AG08395 (cell line): Measurements from ENCODE around the gene RBFOX2.
"Not testable (repeated sequence)": the region's sequence is repeated elsewhere in the genome, so short reads cannot be mapped to it uniquely, and the experiment has no call there.

Experiments
- DNase-seq: peaks from one replicate; pipeline ENCODE4 v3.0.0; 2012; ENCODE audit warnings: mixed read lengths, low spot score

RBFOX2 gene, protein sequence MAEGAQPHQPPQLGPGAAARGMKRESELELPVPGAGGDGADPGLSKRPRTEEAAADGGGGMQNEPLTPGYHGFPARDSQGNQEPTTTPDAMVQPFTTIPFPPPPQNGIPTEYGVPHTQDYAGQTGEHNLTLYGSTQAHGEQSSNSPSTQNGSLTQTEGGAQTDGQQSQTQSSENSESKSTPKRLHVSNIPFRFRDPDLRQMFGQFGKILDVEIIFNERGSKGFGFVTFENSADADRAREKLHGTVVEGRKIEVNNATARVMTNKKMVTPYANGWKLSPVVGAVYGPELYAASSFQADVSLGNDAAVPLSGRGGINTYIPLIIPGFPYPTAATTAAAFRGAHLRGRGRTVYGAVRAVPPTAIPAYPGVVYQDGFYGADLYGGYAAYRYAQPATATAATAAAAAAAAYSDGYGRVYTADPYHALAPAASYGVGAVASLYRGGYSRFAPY

DNA sequence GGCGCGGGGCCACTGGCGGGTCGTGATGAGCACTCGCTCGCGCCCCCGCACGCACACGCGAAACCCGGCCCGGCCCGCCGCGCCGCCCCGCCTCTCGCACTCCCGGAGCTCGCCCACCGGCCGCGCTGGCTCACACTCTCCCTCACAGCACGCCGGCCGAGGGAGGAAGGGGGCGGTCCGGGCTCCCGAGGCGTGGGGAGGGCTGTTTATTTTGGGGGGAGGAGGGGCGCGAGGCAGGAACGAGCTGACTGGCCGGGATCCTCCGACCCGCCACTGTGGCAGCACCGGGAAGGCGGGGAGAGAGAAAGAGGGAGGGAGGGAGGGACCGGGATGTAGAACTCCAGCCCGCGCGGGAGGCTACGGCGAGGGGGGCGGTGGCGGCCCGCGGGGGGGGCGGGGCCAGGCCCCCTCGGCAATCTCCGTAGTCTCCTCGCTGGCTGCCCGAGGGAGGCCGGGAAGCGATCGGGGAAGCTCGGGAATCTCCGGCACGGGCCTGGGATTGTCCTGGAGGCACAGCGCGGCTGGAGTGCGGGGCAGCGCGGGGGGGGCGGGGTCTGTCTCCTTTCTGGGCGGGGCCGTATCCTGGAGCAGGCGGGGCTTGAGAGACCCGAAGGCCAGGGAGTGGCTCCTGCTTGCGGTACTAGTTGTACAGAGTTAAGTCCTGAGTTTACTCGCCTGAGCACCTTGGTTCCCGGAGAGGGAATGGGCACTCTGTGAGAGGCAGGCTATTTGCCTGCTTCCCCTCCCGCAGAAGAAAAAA is at the start of gene RBFOX2:
Gene RBFOX2, minus strand, starts transcription at position 179 of the 760 bp plus-strand sequence. CDS start 399 bp downstream, outside the sequence.
- DNase-seq, result peak; percentile 99

DNA sequence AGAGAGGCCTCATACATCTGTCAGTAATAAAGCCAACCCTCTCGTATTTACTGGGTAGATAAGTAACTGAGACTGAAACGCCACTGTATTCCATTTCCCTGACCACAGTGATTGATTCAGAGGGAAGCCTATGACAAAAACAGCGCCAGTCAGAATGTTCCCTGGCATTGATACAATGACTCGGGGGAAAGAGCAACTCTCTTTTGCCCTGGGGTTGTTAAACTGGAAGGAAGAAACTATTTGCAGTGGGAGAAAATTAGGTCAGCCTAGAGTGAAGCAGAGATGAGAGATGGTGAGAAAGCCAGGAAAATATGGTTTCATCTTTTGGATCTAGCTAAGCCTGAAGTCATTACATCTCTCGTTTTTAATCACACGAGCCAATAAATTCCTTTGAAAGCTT is 48.6 kb upstream of the RBFOX2 start:
- DNase-seq, result peak; percentile 61

DNA sequence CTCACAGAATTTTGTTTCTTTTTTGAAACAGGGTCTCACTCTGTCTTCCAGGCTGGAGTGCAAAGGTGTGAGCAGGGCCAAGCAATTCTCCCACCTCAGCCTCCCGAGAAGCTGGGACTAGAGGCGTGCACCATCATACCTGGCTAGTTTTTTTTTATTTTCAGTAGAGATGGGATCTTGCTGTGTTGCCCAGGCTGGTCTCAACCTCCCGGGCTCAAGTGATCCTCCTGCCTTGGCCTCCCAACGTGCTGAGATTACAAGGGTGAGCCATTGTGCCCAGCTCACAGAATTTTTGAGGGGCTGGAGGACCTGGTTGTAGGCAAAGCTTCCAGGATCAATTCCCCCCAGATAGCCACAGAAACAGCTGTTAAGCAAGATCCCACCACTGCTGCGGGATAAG is 47.1 kb upstream of the RBFOX2 start:
- DNase-seq, result no peak

DNA sequence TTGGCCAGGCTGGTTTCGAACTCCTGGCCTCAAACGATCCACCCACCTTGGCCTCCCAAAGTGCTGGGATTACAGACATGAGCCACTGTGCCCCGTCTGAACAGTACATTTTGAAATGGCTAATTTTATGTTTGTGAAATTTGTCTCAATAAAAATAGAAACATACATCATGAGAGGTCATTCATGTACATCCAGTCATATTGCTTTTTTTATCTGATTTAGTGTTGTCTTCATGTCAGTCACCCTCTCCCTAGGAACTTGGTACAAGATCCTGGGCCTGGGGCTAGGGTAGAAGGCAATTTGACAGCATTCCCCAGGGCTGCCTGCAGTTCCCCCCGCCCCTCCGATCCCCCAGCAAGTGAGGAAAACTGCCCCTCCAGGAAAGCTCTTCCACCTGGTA is 46.6 kb upstream of the RBFOX2 start:
- DNase-seq, result no peak

DNA sequence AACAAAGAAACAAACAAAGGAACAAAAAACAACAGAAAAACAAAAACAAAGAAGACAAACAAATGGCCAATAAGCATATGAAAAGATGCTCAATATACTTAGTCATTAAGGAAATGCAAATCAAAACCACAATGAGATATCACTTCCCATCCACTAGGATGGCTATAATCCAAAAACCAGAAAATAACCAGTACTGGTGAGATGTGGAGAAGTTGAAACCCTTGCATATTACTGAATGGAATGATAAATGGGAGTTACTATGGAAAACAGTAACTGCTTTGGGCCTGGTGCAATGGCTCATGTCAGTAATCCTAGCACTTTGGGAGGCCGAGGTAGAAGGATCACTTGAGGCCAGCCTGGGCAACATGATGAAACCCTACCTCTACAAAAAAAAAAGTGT is 44.9 kb upstream of the RBFOX2 start:
- peak; percentile 21 for DNase-seq

DNA sequence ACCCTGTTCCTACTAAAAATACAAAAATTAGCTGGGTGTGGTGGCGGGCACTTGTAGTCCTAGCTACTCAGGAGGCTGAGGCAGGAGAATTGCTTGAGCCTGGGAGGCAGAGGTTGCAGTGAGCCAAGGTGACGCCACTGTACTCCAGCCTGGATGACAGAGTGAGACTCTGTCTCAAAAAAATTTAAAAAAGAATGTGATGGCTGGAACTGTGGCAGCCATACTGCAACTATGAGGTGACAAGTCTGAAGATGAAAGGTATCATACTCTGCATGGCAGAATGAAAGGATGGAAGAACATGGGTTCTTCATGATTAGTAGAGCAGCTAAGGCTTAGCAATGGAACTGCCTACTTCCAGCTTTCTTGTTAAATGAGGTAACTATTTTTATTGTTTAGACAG is 42.0 kb upstream of the RBFOX2 start:
- not testable (repeated sequence) for DNase-seq

DNA sequence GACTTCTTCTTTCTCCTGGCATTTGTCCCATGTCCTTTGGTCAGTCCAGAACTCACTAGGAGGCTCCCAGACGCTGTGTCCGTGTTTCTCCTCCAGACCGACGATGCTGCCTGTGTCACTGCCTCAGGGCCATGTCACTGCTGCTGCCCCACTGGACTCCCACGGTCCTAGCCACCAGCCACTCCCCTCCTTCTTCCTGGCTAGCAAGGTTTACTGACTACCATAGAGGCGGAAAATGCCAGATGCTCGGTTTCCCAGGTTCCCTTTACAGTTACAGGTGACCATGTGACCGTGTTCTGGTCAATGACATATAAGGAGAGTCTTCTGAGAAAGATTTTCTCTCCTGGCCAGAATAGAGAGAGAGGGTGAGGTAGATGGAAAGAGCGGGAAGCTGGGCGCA is 40.7 kb upstream of the RBFOX2 start:
- DNase-seq, result no peak

DNA sequence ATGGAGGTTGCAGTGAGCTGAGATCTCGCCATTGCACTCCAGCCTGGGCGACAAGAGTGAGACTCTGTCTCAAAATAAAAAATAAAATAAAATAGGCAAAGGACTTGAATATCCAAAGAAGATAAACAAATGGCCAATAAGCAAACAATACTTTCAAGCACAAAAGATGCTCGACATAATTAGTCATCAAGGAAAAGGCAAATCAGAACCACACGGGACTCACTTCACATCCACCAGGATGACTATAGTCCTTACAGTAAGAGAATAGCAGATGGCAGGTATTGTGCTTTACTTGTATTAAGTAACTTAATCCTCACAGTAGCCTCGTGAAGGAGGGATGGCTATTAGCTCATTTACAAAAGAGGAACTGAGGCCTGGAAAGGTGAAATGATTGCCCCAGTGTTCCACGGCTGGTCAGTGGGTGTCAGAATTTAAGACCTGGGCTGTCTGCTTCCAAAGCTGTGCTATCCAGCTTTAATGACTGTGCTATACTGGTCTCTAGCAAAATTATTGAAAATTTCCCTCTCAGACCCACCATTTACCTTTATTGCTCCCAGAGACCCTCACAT is 40.2 kb upstream of the RBFOX2 start:
- DNase-seq, result no peak

DNA sequence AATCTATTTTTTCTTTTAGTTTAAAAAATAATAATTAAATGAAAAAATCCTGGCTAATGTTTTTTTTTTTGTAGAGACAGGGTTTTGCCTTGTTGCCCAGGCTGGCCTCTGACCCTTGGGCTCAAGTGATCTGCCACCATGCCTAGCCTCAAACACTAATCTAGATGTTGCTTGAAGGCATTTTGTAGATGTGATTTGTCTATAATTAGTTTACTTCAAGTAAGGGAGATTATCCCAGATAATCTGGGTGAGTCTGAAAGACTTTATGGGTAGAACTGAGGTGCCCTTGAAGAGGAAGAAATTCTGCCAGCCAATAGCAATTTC is 38.6 kb upstream of the RBFOX2 start:
- DNase-seq, result no peak

DNA sequence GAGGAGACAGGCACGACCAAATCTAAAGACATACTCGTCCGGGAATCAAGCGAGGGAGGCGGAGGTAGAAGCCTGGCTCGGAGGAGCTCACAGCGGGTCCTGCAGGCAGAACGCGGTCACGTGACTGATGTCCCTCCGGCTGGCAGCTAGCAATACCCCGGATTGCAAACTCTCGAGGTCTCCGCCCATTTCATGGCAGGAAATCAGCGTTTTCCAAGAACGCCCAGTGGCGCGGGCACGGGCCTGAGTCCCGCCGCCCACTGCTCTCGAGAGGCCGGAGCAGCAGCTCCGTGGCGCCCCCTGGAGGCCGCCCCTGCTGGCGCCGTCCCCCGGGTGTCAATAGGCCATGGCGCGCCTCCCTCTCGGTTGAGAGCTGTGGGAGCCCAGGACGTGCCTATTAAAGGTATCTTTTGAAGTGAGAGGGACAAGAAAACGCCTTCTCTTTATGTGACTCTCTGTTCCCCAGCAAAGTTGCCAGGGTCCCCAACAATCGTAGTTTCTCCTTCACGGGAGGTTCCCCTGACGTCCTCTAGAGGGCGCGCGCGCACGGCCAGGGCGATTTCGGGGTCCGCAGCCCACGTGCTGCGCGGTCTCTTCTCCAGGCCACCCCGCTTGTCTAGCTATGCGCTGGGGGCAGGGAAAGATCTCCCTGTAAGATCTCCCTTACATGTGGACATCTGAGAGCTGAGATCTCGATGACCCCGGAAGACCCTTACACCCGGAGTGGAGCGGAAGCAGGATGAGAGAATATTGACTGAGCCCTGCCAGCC is 37.3 kb upstream of the RBFOX2 start:
- peak; percentile 97 for DNase-seq

DNA sequence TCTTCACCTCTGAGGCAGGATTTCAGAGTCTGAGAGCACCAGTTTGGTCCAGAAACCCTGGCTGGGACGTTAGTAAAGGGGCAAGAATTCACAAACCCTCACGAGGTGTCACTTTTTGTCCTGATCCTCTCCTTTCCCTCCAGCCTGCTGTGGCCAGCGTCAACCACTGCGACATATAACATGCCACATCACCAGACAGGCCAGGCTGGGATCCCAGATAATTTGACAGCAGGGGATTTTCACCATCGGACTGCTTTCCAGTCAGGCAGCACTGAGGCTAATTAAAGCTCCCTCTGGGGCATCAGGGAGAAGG is 36.8 kb upstream of the RBFOX2 start:
- no peak for DNase-seq

DNA sequence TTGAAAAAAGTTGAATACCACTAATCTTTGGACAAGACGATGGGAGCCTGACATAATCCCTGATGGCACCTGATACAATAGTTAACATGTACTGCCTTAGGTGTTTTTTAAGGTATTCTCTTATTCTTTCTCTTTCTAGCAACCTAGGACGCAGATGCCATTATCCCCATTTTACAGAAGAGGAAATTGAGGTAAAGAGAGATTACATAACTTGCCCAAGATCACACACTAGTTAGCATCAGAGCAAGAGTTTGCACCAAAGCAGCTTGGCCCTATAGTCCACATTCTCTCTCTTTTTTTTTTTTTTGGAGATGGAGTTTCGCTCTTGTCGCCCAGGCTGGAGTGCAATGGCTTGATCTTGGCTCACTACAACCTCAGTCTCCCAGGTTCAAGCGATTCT is 35.7 kb upstream of the RBFOX2 start:
- DNase-seq, result no peak

DNA sequence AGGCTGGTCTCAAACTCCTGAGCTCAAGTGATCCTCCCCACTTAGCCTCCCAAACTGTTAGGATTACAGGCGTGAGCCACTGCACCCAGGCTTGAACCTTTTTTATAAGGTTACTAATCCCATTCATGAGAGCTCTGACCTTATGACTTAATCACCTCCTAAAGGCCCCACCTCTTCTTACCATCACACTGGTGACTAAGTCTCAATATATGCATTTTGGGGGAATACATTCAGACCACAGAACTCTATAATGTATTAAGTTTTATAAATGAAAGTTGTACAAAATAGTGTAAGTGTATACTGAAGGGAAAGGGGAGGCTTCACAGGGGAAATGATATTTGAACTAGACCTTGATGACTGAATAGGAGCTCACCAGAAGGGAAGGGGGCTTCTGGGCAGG is 28.4 kb upstream of the RBFOX2 start:
- no peak for DNase-seq

DNA sequence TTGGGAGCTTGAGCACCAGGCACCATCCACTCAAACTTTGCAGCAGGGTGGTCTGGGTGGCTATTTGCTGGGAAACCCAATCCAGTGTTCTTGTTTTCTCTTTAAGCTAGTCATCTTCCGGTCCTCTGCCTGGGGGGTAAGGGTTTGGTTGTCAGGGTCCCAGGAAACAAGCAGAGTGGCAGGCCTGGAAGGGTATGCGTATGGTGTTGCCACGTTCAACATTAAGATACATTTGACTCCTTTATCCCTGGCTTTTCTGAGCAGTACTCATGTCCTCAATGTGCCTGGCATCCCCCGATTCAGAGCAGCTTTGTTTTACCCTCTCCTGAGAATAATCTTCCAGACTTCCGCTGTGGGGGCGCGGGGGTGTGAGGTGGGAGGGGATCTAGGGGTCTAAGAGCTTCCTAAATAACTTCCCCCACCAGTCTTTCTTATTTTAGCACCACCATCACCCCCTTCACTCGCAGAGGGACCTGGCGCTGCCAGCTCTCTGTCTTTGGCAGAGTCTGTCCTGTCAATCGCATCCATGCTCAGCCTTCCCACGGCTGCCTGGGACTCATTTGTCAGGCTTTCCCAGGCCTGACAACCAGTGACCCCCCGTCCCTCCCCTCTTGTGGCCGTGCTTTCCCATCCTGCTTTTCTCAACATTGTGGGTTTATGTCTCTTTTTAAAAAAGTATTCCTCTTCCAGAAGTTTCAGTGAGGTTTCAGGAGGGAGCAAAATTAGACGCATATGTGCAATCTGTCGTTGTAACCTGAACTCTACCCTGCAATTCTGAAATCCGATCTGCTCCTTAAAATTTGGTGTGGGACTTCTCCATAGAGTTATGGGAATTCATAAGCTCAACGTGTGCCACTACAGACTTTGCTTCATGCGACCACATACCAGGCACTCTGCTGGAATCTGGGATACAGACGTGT is 27.0 kb upstream of the RBFOX2 start:
- DNase-seq, result peak; percentile 24

DNA sequence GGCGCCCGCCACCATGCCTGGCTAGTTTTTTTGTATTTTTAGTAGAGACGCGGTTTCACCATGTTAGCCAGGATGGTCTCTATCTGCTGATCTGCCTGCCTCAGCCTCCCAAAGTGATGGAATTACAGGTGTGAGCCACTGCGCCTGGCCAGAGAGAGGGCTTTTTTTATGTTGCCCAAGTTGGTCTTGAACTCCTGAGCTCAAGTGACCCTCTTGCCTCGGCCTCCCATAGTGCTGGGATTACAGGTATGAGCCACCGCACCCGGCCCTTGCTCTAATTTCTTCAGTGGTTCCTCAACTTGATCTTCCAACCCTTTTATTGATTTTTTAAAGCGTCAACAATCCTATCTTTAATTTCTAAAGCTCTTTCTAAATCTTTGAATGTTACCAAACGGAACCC is 25.8 kb upstream of the RBFOX2 start:
- DNase-seq, result not testable (repeated sequence)

DNA sequence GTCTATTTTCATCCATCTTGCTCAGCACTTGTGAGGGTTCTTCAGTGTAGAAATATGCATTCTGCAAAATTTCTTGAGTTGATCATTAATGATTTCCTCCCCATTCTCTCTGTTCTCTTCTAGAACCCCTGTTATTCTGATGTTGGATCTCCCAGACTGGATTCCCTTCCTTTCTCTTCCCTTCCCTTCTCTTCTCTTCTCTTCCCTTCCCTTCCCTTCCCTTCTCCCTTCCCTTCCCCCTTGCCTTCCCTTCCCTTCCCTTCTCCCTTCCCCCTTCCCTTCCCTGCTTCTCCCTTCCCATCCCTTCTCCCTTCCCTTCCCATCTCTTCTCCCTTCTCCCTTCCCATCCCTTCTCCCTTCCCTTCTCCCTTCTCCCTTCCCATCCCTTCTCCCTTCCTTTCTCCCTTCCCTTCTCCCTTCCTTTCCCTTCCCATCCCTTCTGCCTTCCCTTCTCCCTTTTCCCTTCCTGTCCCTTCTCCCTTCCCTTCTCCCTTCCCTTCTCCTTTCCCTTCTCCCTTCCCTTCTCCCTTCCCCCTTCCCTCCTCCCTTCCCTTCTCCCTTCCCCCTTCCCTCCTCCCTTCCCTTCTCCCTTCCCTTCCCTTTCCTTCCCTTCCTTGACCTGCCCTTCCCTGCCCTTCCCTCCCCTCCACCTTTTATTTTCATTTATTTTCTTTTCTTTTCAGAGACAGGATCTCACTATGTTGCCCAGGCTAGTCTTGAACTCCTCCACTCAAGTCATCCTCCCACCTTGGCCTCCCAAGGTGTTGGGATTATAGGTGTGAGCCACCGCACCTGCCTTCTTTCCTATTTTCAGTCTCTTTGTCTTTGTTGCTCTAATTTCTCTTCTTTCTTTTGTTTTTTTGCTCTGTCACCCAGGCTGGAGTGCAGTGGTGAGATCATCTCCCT is 24.9 kb upstream of the RBFOX2 start:
- DNase-seq, result no peak

DNA sequence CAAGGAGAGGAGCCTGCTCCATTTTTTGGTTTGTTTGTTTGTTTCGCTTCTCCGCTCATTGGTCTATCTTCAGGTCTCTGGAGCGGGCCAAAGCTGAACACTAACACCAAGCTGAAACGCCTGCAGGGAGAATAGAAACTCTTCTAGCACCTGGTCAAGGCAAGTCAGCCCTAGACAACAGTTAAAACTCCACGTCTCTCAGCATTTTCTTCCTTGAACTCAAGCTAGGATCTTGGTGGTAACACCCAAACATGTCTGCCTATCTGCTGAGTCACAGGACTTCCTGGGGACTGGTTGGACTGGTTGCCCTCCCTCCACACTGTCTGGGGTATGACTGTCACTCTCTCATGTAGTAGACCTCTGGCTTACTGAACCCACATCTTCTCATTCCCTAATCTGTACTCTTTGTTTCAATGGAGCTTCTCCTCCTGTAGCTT is 23.9 kb upstream of the RBFOX2 start:
- peak; percentile 73 for DNase-seq

DNA sequence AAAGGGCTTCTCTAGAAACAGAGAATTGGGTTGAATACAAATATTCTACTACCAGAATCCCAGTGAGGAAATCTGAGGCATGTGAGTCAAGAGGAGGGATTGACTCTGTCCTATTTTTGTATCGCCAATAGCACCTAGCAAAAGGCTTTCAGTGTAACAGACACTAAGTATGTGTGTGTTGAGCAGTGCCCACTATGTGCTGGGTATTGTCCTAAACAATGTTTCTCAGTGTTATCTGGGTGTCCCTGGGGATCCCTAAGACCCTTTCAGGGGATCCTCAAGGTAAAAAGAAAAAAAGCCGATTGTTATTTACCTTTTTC is 21.0 kb upstream of the RBFOX2 start:
- no peak for DNase-seq

DNA sequence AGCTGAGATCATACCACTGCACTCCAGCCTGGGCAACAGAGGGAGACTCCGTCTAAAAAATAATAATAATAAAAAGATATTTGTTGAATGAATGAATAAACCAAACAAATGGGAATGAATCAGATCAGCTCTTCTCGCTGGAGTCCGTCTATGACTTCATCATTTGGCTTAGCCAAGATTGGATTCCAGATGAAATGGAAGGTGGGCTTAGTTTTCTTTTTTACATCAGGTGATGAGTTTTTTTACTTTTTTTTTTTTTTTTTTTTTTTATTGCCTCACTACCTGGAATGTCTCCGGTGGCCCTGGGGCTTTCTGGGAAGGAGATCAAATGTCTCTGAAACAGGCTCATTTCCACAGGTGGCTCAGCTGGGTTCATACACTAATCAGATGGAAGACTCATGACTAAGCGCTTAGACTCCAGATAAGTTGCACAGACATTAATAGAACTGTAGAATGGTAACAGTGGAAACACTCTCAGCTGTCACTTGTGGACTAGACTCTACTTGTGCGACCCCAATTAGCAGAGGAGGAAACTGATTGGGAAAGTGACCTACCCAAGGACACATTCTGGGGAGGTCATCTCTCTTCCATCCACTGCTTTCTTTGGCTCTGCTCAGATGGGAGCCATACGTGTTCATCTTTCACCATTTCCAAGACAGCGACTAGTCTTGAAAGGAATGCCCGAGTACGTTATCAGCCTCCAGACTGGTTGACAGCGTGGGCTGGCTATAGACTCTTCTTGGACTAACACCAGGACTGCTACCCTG is 20.5 kb upstream of the RBFOX2 start:
- DNase-seq, result no peak

DNA sequence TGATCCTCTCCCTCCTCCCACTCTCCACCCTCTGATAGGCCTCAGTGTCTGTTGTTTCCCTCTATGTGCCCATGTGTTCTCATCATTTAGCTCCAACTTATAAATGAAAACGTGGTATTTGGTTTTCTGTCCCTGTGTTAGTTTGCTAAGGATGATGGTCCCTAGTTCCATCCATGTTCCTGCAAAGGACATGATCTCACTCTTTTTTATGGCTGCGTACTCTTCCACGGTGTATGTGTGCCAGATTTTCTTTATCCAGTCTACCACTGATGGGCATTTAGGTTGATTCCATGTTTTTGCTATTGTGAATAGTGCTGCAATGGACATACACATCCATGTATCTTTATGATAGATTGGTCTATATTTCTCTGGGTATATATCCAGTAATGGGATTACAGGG is 15.9 kb upstream of the RBFOX2 start:
- not testable (repeated sequence) for DNase-seq
